Skeletal muscle tissue (tissue), 4 donors: ENCODE data around the gene PRKCE. TPM values are rescaled to one million over a fixed set of nuclear protein-coding genes. Genes with fewer than 3 reads are reported as not detected.

Experiments used
- H3K27ac ChIP-seq: one replicate; pipeline ENCODE4 v1.7.0; 2013; ENCODE audit warnings: mild to moderate bottlenecking, low read depth, low read length, inconsistent platforms
- H3K27me3 ChIP-seq, 3 donors: one replicate each; pipeline ENCODE4 v1.7.0; 2013; ENCODE audit warnings: low read length in 3 of 3; ENCODE audit not compliant: control insufficient read depth in 3 of 3, insufficient read depth in 3 of 3
- H3K36me3 ChIP-seq, 3 donors: one replicate each; pipeline ENCODE4 v1.7.0; 2013; ENCODE audit warnings: low read length in 3 of 3; ENCODE audit not compliant: control insufficient read depth in 3 of 3, insufficient read depth in 3 of 3
- H3K4me1 ChIP-seq, 3 donors: one replicate each; pipeline ENCODE4 v1.7.0; 2013; ENCODE audit warnings: low read length in 3 of 3, mild to moderate bottlenecking in 3 of 3; ENCODE audit not compliant: control insufficient read depth in 3 of 3, insufficient read depth in 3 of 3
- H3K4me3 ChIP-seq, 3 donors: one replicate each; pipeline ENCODE4 v1.7.0; 2013; ENCODE audit warnings: low read length in 3 of 3
- H3K9ac ChIP-seq, 3 donors: one replicate each; pipeline ENCODE4 v1.7.0; 2013; ENCODE audit warnings: low read length in 3 of 3, mild to moderate bottlenecking in 3 of 3, moderate library complexity in 2 of 3, low read depth in 1 of 3
- H3K9me3 ChIP-seq, 3 donors: one replicate each; pipeline ENCODE4 v1.7.0; 2013; ENCODE audit warnings: low read length in 3 of 3; ENCODE audit not compliant: control insufficient read depth in 3 of 3
- total RNA-seq: library from RNA; depleted of rRNA; stranded (reverse); fragments of >200 nt; gene quantifications from one replicate; pipeline ENCODE4 v1.2.3, GENCODE V29; 2014
- donor health status: Osteomylitis.

PRKCE gene
- total RNA-seq, 1 donor from 2014 or later = 9.4 TPM

GRCh38 chr2:46135228-46135855, 483.9 kb downstream of the PRKCE start:
- peak overlapping the region; percentile 9 for H3K27ac ChIP-seq

DNA sequence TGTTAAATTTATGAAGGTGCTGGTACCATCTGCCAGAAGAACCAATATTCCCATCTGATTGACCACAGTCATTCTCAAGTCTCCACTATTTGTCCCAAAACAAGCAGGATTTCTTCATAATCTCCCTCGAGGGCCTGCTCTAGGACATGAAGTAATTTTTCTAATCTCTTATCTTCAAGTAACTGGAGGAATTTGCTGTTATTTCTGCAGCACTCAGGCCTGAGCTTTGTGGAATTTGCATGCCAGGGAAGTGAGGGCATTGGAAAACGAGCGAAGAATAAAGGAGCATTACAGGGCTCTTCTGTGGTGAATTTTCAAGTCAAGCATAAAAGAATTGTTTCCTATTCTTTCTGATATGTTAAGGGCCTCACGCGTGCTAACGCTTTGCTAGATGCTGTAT, 484.5 kb downstream of the PRKCE start:
- no peaks in the 10 kb centered on the region for H3K36me3 ChIP-seq
- H3K4me3 ChIP-seq = no peak overlapping the region
- H3K27me3 ChIP-seq = no peaks in the 10 kb centered on the region
- peaks cover 8 to 13% (median 9%) of the 10 kb centered on the region in 3 donors for H3K4me1 ChIP-seq
- no peaks in the 10 kb centered on the region for H3K9me3 ChIP-seq
- no peak overlapping the region for H3K27ac ChIP-seq
- no peak overlapping the region for H3K9ac ChIP-seq

More at GRCh38 chr2:46135228-46135855, 483.9 kb downstream of the PRKCE start:
- no peak overlapping the region for H3K4me3 ChIP-seq
- no peak overlapping the region for H3K9ac ChIP-seq
- no peaks in the 10 kb centered on the region for H3K9me3 ChIP-seq
- peaks cover 8 to 13% (median 9%) of the 10 kb centered on the region in 3 donors for H3K4me1 ChIP-seq
- no peaks in the 10 kb centered on the region for H3K27me3 ChIP-seq
- H3K36me3 ChIP-seq = no peaks in the 10 kb centered on the region

GRCh38 chr2:46136481-46136880, 485.0 kb downstream of the PRKCE start:
- H3K9ac ChIP-seq = no peak overlapping the region
- H3K4me3 ChIP-seq = no peak overlapping the region
- H3K27me3 ChIP-seq = no peaks in the 10 kb centered on the region
- no peak overlapping the region for H3K27ac ChIP-seq
- peaks cover 8 to 13% (median 9%) of the 10 kb centered on the region in 3 donors for H3K4me1 ChIP-seq
- no peaks in the 10 kb centered on the region for H3K36me3 ChIP-seq
- H3K9me3 ChIP-seq = no peaks in the 10 kb centered on the region

- no peaks in the 10 kb centered on the region for H3K36me3 ChIP-seq
- H3K9me3 ChIP-seq = no peaks in the 10 kb centered on the region
- H3K27ac ChIP-seq = no peak overlapping the region
- H3K9ac ChIP-seq = no peak overlapping the region
- H3K27me3 ChIP-seq = no peaks in the 10 kb centered on the region
- peaks cover 8 to 15% (median 9%) of the 10 kb centered on the region in 3 donors for H3K4me1 ChIP-seq
- no peak overlapping the region for H3K4me3 ChIP-seq
Observed at GRCh38 chr2:46136953-46137352, 485.5 kb downstream of the PRKCE start.

DNA sequence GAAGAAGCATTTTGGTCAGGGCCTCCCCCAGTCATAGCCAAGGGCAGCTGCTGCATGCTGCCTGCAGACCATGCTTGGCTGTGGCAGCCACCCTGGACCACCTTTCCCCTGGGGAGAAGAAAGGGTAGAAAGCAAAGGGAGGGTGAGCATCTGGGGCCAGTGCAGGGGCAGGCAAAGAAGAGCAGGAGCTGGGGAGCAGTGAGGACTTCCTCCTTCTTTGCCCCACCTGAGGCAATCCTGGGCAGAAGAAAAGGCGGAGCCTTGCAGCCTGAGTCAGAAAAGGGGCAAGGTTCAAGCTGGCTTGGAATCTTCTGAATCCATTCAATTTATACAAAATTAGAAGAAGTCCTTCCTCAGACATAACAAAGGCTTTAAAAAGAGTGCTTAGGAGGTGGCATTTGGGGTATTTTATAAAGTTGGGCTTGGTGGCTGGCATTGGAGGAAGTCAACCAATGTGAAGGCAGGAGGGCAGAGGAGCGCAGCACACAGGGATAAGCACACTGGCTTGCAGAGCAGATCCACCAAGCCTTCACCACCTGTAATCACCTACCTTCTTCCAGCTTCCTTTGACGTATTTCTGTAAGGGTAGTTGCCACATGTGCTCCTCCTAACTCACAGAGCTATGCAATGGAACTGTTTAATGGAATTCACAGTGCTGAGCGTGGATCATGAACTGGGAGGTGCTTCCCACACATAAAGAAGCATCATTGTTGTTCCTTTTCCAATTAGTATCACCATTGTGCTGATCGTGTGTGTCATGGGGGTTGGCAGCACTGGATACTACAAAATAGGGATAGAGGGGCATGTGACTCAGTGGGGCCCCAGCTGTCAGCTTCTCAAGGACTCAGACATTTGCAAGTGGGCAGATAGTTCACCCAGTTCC, 491.3 kb downstream of the PRKCE start:
- Histone ChIP-seq H3K27me3 (no peaks in the 10 kb centered on the region), H3K9me3 (no peaks in the 10 kb centered on the region), H3K36me3 (peaks cover 0 to 5% (median 3%) of the 10 kb centered on the region in 3 donors), H3K27ac (no peak overlapping the region), H3K9ac (no peak overlapping the region), H3K4me1 (peaks cover 0 to 5% (median 5%) of the 10 kb centered on the region in 3 donors), H3K4me3 (no peak overlapping the region)

- Histone ChIP-seq H3K9me3 (no peaks in the 10 kb centered on the region), H3K27ac (no peak overlapping the region), H3K27me3 (no peaks in the 10 kb centered on the region), H3K4me3 (no peak overlapping the region), H3K36me3 (peaks cover 0 to 5% (median 5%) of the 10 kb centered on the region in 3 donors), H3K9ac (no peak overlapping the region), H3K4me1 (peaks cover 0 to 6% (median 5%) of the 10 kb centered on the region in 3 donors)
Observed at GRCh38 chr2:46143429-46144132, 492.1 kb downstream of the PRKCE start.

DNA sequence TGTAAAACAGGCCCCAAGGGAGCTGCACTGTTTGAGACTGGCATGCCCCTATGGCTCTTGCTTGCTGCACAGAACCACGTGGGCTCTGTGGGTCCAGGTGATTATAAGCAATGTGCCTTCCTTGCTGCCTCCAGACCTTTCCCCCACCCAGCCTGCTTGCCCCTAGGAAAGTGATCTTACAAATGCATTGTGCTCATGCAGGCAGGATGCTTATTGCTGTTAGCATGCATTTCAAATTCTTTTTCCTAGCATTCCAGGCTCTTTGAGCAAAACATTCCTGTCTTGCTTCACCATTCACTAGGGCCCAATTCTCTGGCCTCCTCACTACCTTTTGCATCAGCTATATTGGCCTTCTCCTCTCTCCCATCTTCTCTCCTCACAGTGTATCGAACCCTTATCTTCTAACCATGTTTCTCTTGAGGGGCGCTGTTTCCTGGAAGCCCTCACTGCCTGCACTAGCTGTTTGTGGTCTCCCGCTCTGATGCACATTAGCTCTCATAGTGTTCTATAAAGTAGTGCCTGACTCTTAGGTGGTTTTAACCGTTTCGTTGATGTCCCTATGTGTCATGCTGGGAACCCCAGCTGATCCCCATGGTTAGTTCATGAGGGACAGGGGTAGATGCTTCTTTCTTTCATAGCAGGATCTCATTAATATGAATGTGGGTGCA, 492.8 kb downstream of the PRKCE start:
- H3K36me3 ChIP-seq = peaks cover 0 to 5% (median 5%) of the 10 kb centered on the region in 3 donors
- H3K27me3 ChIP-seq = no peaks in the 10 kb centered on the region
- no peak overlapping the region for H3K27ac ChIP-seq
- no peak overlapping the region for H3K4me3 ChIP-seq
- H3K9me3 ChIP-seq = no peaks in the 10 kb centered on the region
- no peak overlapping the region for H3K9ac ChIP-seq
- peaks cover 0 to 6% (median 5%) of the 10 kb centered on the region in 3 donors for H3K4me1 ChIP-seq

GRCh38 chr2:46145017-46145416, 493.5 kb downstream of the PRKCE start:
- Histone ChIP-seq H3K9ac (no peak overlapping the region), H3K36me3 (peaks cover 0 to 5% (median 5%) of the 10 kb centered on the region in 3 donors), H3K27me3 (no peaks in the 10 kb centered on the region), H3K4me3 (no peak overlapping the region), H3K27ac (no peak overlapping the region), H3K9me3 (no peaks in the 10 kb centered on the region), H3K4me1 (peaks cover 0 to 6% (median 5%) of the 10 kb centered on the region in 3 donors)

DNA sequence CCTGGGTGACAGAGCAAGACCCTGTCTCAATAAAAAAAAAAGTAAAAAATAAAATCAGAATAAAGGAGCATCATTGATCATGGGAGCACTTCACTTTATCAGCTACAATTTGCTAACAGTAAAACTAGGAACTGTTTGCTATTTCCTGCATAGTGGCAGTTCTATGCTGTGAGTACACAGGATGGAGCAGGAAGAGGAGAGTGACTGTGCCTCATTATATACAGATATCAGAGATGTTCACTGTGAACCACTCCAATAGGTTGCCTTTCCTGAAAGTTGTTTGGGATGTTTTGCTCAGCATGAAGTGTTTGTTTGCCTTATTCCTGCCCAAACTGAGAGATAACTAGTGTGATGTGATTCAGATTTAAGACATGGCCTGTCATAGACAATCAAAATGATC, 494.4 kb downstream of the PRKCE start:
- Histone ChIP-seq H3K36me3 (peaks cover 0 to 5% (median 5%) of the 10 kb centered on the region in 3 donors), H3K27me3 (no peaks in the 10 kb centered on the region), H3K27ac (no peak overlapping the region), H3K9ac (no peak overlapping the region), H3K9me3 (no peaks in the 10 kb centered on the region), H3K4me1 (peaks cover 0 to 8% (median 5%) of the 10 kb centered on the region in 3 donors), H3K4me3 (no peak overlapping the region)
